Mucosa of descending colon (tissue), 3 donors: ENCODE measurements around the gene CDH1. TPM values are rescaled to one million over a fixed set of nuclear protein-coding genes. Genes with fewer than 3 reads are reported as not detected.

Experiments
- ATAC-seq: fragments of 200-7000 bp; cut with Tn5 transposase; one replicate; pipeline ENCODE4 v1.9.1; 2020; ENCODE audit warnings: mild to moderate bottlenecking, moderate library complexity
- DNase-seq, 3 donors: peaks; one replicate each; pipeline ENCODE4 v3.0.0-alpha.2; 2020
- H3K36me3 ChIP-seq: fragments of 200-600 bp; one replicate; pipeline ENCODE4 v1.8.0; 2021; ENCODE audit warnings: low read depth, mild to moderate bottlenecking
- H3K4me1 ChIP-seq: fragments of 200-600 bp; one replicate; pipeline ENCODE4 v1.8.0; 2021; ENCODE audit warnings: low read depth, mild to moderate bottlenecking
- H3K4me3 ChIP-seq: fragments of 200-600 bp; one replicate; pipeline ENCODE4 v1.8.0; 2021; ENCODE audit warnings: mild to moderate bottlenecking
- H3K9me3 ChIP-seq: fragments of 200-600 bp; one replicate; pipeline ENCODE4 v1.8.0; 2021; ENCODE audit warnings: mild to moderate bottlenecking
- intact Hi-C, 2 donors: fragments of 100-400 bp; cut with DNase I in 1 of 2; cut with micrococcal nuclease in 1 of 2; formaldehyde crosslinking; loops; one replicate each; pipeline versions ENCODE4 v1.11.0 to v1.11.1; 2022; cut with DNase I, micrococcal nuclease
- long read RNA-seq, 2 donors: library from polyadenylated mRNA; unstranded; transcript quantifications; one replicate each; pipeline ENCODE4 v2.0.0, GENCODE V29; 2019 to 2021
- total RNA-seq, 3 donors: library from RNA; stranded (reverse); fragmentation: NEBNext Ultra II Directional in 2 of 3; extraction: Animal tissue kit (Norgen Biotek cat#: 25700) in 2 of 3; gene quantifications; one replicate each; pipeline versions ENCODE4 v1.2.1 to v1.2.4, GENCODE V29; 2021 to 2023
- TF ChIP-seq, protein P1 (sequence below): fragments of 200-600 bp; IDR thresholded peaks from one replicate; pipeline ENCODE4 v1.8.0; 2022; ENCODE audit warnings: antibody characterized with exemption, mild to moderate bottlenecking
- donor health status: DM: no; HTN: no; CAD: no; lungs with moderate emphysema.
- donor health status: DM: no; HTN: no; CAD: no.
- donor health status: DM: no; HTN: yes; CAD: no.

Gene CDH1
- total RNA-seq, result 100 to 1,000 TPM; 284 to 777 (median 667) TPM
- long read RNA-seq, donor 1, full-length matches to known transcripts, result 36 of 117 reads
- long read RNA-seq, donor 1, partial matches to known transcripts, result 80 of 117 reads
- long read RNA-seq, donor 1, other reads (novel, unspliced or antisense), result 1 of 117 reads
- long read RNA-seq, donor 2, full-length matches to known transcripts, result 20 of 95 reads
- long read RNA-seq, donor 2, partial matches to known transcripts, result 71 of 95 reads
- long read RNA-seq, donor 2, other reads (novel, unspliced or antisense), result 4 of 95 reads

DNA sequence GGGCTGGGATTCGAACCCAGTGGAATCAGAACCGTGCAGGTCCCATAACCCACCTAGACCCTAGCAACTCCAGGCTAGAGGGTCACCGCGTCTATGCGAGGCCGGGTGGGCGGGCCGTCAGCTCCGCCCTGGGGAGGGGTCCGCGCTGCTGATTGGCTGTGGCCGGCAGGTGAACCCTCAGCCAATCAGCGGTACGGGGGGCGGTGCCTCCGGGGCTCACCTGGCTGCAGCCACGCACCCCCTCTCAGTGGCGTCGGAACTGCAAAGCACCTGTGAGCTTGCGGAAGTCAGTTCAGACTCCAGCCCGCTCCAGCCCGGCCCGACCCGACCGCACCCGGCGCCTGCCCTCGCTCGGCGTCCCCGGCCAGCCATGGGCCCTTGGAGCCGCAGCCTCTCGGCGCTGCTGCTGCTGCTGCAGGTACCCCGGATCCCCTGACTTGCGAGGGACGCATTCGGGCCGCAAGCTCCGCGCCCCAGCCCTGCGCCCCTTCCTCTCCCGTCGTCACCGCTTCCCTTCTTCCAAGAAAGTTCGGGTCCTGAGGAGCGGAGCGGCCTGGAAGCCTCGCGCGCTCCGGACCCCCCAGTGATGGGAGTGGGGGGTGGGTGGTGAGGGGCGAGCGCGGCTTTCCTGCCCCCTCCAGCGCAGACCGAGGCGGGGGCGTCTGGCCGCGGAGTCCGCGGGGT, at the start of gene CDH1:
Gene CDH1 (plus strand): TSS at position 247 of the 684 bp plus-strand sequence. CDS start 124 bp downstream, at position 371.
- no peaks in the 10 kb centered on the region for H3K36me3 ChIP-seq
- DNase-seq (peak; percentile 96 to 97 (median 97)), ATAC-seq (peak; percentile 91)
- H3K4me3 ChIP-seq, result peak within 1 kb of the TSS; percentile 54
- intact Hi-C loops, result no loop called here
- H3K4me1 ChIP-seq, result peaks cover 29% of the 10 kb centered on the region
- no peaks in the 10 kb centered on the region for H3K9me3 ChIP-seq
- TF ChIP-seq, protein P1, sequence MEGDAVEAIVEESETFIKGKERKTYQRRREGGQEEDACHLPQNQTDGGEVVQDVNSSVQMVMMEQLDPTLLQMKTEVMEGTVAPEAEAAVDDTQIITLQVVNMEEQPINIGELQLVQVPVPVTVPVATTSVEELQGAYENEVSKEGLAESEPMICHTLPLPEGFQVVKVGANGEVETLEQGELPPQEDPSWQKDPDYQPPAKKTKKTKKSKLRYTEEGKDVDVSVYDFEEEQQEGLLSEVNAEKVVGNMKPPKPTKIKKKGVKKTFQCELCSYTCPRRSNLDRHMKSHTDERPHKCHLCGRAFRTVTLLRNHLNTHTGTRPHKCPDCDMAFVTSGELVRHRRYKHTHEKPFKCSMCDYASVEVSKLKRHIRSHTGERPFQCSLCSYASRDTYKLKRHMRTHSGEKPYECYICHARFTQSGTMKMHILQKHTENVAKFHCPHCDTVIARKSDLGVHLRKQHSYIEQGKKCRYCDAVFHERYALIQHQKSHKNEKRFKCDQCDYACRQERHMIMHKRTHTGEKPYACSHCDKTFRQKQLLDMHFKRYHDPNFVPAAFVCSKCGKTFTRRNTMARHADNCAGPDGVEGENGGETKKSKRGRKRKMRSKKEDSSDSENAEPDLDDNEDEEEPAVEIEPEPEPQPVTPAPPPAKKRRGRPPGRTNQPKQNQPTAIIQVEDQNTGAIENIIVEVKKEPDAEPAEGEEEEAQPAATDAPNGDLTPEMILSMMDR, result no peak

DNA sequence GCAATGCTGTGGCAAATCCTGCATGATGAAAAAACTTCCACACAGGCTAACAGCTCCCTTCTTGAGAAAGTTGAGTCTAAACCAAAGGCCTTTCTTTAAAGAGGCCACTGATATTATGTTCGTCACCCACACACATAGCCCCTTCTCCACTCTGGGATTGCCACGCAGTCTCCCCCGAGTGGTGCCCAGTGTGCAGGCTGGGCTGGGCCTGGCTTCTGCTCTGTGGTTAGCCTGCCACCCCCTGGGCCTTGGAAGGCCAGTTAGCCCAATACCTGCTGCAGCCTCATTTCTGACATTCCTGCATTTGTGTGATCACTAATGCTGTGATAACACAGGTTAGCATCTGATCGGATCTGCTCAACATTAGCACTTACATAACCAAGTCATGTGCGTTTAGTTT, 47.2 kb upstream of the CDH1 start:
- DNase-seq, result no peak
- no peaks in the 10 kb centered on the region for H3K36me3 ChIP-seq
- no peaks in the 10 kb centered on the region for H3K4me1 ChIP-seq
- TF ChIP-seq, protein P1, result no peak
- intact Hi-C loops, result no loop called here
- H3K9me3 ChIP-seq, result no peaks in the 10 kb centered on the region
- no peak for ATAC-seq
- no peak overlapping the region for H3K4me3 ChIP-seq

DNA sequence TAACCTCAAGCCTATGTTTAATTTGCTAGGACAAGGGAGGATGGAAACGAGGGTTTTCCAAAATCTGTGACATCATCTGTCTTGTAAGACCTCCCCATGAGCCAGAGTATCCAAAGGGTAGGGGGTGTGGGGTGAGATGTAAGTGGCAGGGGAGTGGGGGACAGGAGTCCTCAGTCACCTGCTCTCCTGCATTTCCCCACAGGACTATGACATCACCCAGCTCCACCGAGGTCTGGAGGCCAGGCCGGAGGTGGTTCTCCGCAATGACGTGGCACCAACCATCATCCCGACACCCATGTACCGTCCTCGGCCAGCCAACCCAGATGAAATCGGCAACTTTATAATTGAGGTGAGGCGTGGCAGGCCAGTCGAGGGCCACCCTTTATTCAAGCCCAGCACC, 41.5 kb upstream of the CDH1 start:
- no peaks in the 10 kb centered on the region for H3K9me3 ChIP-seq
- intact Hi-C loops, result no loop called here
- DNase-seq, result no peak
- no peak for ATAC-seq
- H3K4me1 ChIP-seq, result no peaks in the 10 kb centered on the region
- H3K36me3 ChIP-seq, result no peaks in the 10 kb centered on the region
- H3K4me3 ChIP-seq, result no peak overlapping the region
- TF ChIP-seq, protein P1, result no peak

DNA sequence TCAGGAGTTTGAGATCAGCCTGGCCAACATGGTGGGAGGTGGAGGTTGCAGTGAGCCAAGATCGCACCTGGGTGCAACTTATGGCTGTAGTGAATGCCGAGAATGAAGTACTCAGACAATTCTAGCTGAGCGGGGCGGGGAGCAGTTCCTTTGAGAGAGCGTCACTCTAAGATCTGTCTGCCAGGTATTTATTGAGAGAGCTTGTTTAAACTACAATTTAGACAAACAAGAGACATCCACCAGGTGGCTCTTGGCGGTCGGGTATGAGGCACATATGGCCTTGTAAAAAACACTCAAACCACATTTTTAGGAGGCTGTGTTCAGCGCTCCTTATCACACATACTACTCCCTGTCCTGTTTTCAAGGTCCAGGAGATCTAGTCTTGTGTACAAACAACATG, 40.6 kb upstream of the CDH1 start:
- Histone ChIP-seq H3K4me1 (no peaks in the 10 kb centered on the region), H3K9me3 (no peaks in the 10 kb centered on the region), H3K36me3 (no peaks in the 10 kb centered on the region), H3K4me3 (no peak overlapping the region)
- DNase-seq (peak in 2 of 3 donors; percentile 48 to 63), ATAC-seq (peak; percentile 94)
- intact Hi-C loops, result no loop called here
- TF ChIP-seq, protein P1, result no peak

DNA sequence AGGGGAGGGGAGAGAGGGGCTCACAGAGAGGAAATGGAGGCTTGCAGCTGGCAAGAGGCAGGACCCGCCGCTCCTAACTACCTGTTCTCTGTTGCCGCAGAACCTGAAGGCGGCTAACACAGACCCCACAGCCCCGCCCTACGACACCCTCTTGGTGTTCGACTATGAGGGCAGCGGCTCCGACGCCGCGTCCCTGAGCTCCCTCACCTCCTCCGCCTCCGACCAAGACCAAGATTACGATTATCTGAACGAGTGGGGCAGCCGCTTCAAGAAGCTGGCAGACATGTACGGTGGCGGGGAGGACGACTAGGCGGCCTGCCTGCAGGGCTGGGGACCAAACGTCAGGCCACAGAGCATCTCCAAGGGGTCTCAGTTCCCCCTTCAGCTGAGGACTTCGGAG, 39.0 kb upstream of the CDH1 start:
- Histone ChIP-seq H3K36me3 (no peaks in the 10 kb centered on the region), H3K9me3 (no peaks in the 10 kb centered on the region), H3K4me1 (no peaks in the 10 kb centered on the region), H3K4me3 (no peak overlapping the region)
- TF ChIP-seq, protein P1, result no peak
- intact Hi-C loops, result no loop called here
- no peak for ATAC-seq
- DNase-seq, result no peak
